ENCODE results near the gene OR8J1. TPM values are rescaled to one million over a fixed set of nuclear protein-coding genes. Genes with fewer than 3 reads are reported as not detected.
"Not testable (repeated sequence)": the region's sequence is repeated elsewhere in the genome, so short reads cannot be mapped to it uniquely, and the experiment has no call there.

The OR8J1 gene, protein sequence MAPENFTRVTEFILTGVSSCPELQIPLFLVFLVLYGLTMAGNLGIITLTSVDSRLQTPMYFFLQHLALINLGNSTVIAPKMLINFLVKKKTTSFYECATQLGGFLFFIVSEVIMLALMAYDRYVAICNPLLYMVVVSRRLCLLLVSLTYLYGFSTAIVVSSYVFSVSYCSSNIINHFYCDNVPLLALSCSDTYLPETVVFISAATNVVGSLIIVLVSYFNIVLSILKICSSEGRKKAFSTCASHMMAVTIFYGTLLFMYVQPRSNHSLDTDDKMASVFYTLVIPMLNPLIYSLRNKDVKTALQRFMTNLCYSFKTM
- not detected for total RNA-seq

- DNase-seq = no peak
- peaks cover 2% of the 10 kb centered on the region for H3K9me3 Mint-ChIP-seq
- H3K4me1 Mint-ChIP-seq = no peaks in the 10 kb centered on the region
- no peaks in the 10 kb centered on the region for H3K36me3 Mint-ChIP-seq
- ATAC-seq (ENCODE audit: low read depth) = no peak
- H3K27ac Mint-ChIP-seq = no peak within 1 kb of the TSS
- H3K27me3 Mint-ChIP-seq = no peaks in the 10 kb centered on the region
- POLR2A ChIA-PET = no interaction called here
- no peak within 1 kb of the TSS for H3K4me3 Mint-ChIP-seq
Measured at GRCh38 chr11:56353991-56354390, at the start of gene OR8J1. Gene OR8J1 (plus strand): TSS chr11:56354291. CDS start chr11:56360247, 5,956 bp downstream.

DNA sequence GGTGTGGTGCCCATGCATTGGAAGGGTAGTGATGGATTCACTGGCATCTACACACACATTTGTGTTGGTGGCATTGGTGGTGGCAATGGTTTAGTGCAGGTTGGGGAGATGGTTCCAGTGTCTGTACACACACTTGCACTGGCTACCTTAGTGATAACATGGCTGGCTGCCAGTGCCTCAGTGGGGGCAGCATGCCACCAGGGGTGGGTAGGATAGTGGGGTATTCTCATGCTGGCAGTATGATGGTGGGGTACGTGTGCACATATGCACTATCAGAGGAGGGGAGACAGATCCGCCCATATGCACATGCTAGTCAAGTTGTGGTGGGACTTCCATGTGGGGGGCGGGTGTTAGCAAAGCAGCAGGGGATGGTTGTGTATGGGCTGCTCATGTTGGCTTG lies 46.3 kb upstream of the OR8J1 start:
- Mint-ChIP-seq H3K9me3 (peaks cover 20% of the 10 kb centered on the region), H3K4me3 (no peak overlapping the region), H3K27ac (no peak overlapping the region), H3K27me3 (no peaks in the 10 kb centered on the region), H3K36me3 (no peaks in the 10 kb centered on the region), H3K4me1 (no peaks in the 10 kb centered on the region)
- DNase-seq (no peak), ATAC-seq (ENCODE audit: low read depth) (no peak)
- POLR2A ChIA-PET = no interaction called here

- ATAC-seq (ENCODE audit: low read depth) (no peak), DNase-seq (no peak)
- no peaks in the 10 kb centered on the region for H3K27me3 Mint-ChIP-seq
- no peak within 1 kb of the TSS for H3K27ac Mint-ChIP-seq
- no peaks in the 10 kb centered on the region for H3K4me1 Mint-ChIP-seq
- peaks cover 9% of the 10 kb centered on the region for H3K9me3 Mint-ChIP-seq
- POLR2A ChIA-PET = no interaction called here
- no peak within 1 kb of the TSS for H3K4me3 Mint-ChIP-seq
- no peaks in the 10 kb centered on the region for H3K36me3 Mint-ChIP-seq
Measured at GRCh38 chr11:56314844-56315243, 39.2 kb upstream of the OR8J1 start, which contains the start of gene OR8K3. Gene OR8K3 (plus strand): TSS chr11:56315144. CDS start chr11:56318307, 3,163 bp downstream.

GRCh38 chr11:56331861-56332491 lies 22.1 kb upstream of the OR8J1 start:
- DNase-seq = no peak
- H3K4me3 Mint-ChIP-seq = no peak overlapping the region

DNA sequence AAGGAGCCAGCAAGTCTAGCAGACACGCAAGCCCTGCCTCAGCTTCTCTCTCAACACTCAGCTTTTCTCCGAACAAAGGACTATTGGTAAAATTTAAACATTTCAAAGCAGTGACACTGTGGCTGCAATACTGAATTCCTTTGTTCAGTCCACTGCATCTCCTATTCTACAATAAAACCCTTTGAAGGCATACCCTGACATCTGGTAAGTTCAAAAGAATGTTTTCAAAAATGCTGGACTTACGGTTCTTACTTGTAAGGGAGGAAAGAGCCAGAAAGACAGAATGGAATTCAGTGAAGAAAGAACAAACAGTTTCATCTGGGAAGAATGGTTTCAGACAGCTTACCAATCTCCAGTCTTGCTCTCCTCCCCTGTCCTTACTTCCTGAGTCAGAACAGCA lies 20.9 kb upstream of the OR8J1 start:
- DNase-seq (no peak), ATAC-seq (ENCODE audit: low read depth) (no peak)
- Mint-ChIP-seq H3K4me3 (no peak overlapping the region), H3K9me3 (peaks cover 5% of the 10 kb centered on the region), H3K36me3 (no peaks in the 10 kb centered on the region), H3K4me1 (no peaks in the 10 kb centered on the region), H3K27me3 (no peaks in the 10 kb centered on the region), H3K27ac (no peak overlapping the region)
- POLR2A ChIA-PET = no interaction called here

More at GRCh38 chr11:56331861-56332491, 22.1 kb upstream of the OR8J1 start:
- H3K4me1 Mint-ChIP-seq = no peaks in the 10 kb centered on the region
- H3K36me3 Mint-ChIP-seq = no peaks in the 10 kb centered on the region
- no peak overlapping the region for H3K27ac Mint-ChIP-seq
- peaks cover 1% of the 10 kb centered on the region for H3K9me3 Mint-ChIP-seq
- no peak for ATAC-seq (ENCODE audit: low read depth)
- H3K27me3 Mint-ChIP-seq = no peaks in the 10 kb centered on the region
- POLR2A ChIA-PET = no interaction called here

GRCh38 chr11:56340289-56340688 lies 13.8 kb upstream of the OR8J1 start:
- no peaks in the 10 kb centered on the region for H3K4me1 Mint-ChIP-seq
- no peak overlapping the region for H3K4me3 Mint-ChIP-seq
- ATAC-seq (ENCODE audit: low read depth) = no peak
- no peak for DNase-seq
- peaks cover 10% of the 10 kb centered on the region for H3K9me3 Mint-ChIP-seq
- H3K27ac Mint-ChIP-seq = no peak overlapping the region
- POLR2A ChIA-PET = no interaction called here
- H3K36me3 Mint-ChIP-seq = no peaks in the 10 kb centered on the region
- no peaks in the 10 kb centered on the region for H3K27me3 Mint-ChIP-seq

DNA sequence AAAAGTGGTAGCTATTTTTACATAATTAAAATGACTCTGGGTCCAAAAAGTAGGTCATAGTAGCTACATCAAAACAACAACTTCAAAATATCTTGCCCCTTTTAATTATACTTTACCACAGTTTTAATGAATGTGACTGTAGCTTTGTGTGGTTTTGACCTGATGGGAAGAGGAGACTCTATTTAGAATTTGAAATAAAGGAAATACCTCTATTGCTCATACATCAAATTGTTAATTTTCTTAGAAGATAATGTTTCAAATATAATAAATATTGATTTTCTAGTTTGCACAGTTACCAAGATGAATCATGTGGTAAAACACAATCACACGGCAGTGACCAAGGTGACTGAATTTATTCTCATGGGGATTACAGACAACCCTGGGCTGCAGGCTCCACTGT lies 8.4 kb upstream of the OR8J1 start, which contains the start of gene OR8K1:
Gene OR8K1 (plus strand): TSS at position 301 of the 400 bp plus-strand sequence. CDS start 0 bp downstream, at position 301.
- Mint-ChIP-seq H3K9me3 (peaks cover 4% of the 10 kb centered on the region), H3K27ac (no peak within 1 kb of the TSS), H3K4me3 (no peak within 1 kb of the TSS), H3K36me3 (no peaks in the 10 kb centered on the region), H3K4me1 (no peaks in the 10 kb centered on the region), H3K27me3 (no peaks in the 10 kb centered on the region)
- ATAC-seq (ENCODE audit: low read depth) = no peak
- POLR2A ChIA-PET = no interaction called here
- DNase-seq = no peak

- H3K4me3 Mint-ChIP-seq = no peak within 1 kb of the TSS
- no peaks in the 10 kb centered on the region for H3K36me3 Mint-ChIP-seq
- no peaks in the 10 kb centered on the region for H3K27me3 Mint-ChIP-seq
- DNase-seq = no peak
- H3K4me1 Mint-ChIP-seq = no peaks in the 10 kb centered on the region
- ATAC-seq (ENCODE audit: low read depth) = no peak
- POLR2A ChIA-PET = no interaction called here
- H3K27ac Mint-ChIP-seq = no peak within 1 kb of the TSS
- peaks cover 7% of the 10 kb centered on the region for H3K9me3 Mint-ChIP-seq
Measured at GRCh38 chr11:56375324-56375723, 21.2 kb downstream of the OR8J1 start, which contains the start of gene OR8U1. Gene OR8U1 (plus strand): TSS chr11:56375624. CDS start chr11:56375624, 0 bp downstream.

GRCh38 chr11:56380120-56380519 lies 26.0 kb downstream of the OR8J1 start:
- no peak overlapping the region for H3K4me3 Mint-ChIP-seq

DNA sequence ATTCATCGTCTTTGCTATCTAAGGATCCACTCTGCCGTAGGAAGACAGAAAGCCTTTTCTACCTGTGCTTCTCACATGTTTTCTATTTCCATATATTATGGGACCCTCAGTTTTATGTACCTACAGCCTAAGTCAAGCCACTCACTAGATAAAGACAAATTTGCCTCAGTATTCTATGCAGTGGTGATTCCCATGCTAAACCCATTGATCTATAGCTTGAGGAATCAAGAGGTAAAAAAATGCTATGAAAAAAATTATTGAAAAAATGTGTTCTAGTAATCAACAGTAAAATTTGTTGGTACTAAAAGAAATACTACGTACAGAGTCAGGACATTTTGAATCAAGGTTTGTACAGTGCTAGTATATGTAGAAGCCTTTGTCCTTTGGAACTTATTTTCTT lies 40.3 kb downstream of the OR8J1 start:
- no peak overlapping the region for H3K4me3 Mint-ChIP-seq
- H3K4me1 Mint-ChIP-seq = no peaks in the 10 kb centered on the region
- no peak overlapping the region for H3K27ac Mint-ChIP-seq
- ATAC-seq (ENCODE audit: low read depth) (no peak), DNase-seq (no peak)
- no peaks in the 10 kb centered on the region for H3K27me3 Mint-ChIP-seq
- POLR2A ChIA-PET = no interaction called here
- peaks cover 5% of the 10 kb centered on the region for H3K9me3 Mint-ChIP-seq
- no peaks in the 10 kb centered on the region for H3K36me3 Mint-ChIP-seq

More at GRCh38 chr11:56380120-56380519, 26.0 kb downstream of the OR8J1 start:
- Mint-ChIP-seq H3K27me3 (no peaks in the 10 kb centered on the region), H3K4me1 (no peaks in the 10 kb centered on the region), H3K9me3 (peaks cover 5% of the 10 kb centered on the region), H3K27ac (no peak overlapping the region), H3K36me3 (no peaks in the 10 kb centered on the region)
- POLR2A ChIA-PET = no interaction called here
- DNase-seq (no peak), ATAC-seq (ENCODE audit: low read depth) (no peak)

- no peaks in the 10 kb centered on the region for H3K36me3 Mint-ChIP-seq
- ATAC-seq (ENCODE audit: low read depth) (no peak), DNase-seq (no peak)
- peaks cover 3% of the 10 kb centered on the region for H3K9me3 Mint-ChIP-seq
- POLR2A ChIA-PET = no interaction called here
- no peaks in the 10 kb centered on the region for H3K27me3 Mint-ChIP-seq
- no peak overlapping the region for H3K4me3 Mint-ChIP-seq
- H3K27ac Mint-ChIP-seq = no peak overlapping the region
- H3K4me1 Mint-ChIP-seq = no peaks in the 10 kb centered on the region
Measured at GRCh38 chr11:56396047-56396446, 42.0 kb downstream of the OR8J1 start.

- H3K4me3 Mint-ChIP-seq; DNase-seq; H3K9me3 Mint-ChIP-seq; H3K27me3 Mint-ChIP-seq; ATAC-seq (ENCODE audit: low read depth); H3K36me3 Mint-ChIP-seq; POLR2A ChIA-PET; H3K27ac Mint-ChIP-seq; H3K4me1 Mint-ChIP-seq: not testable (repeated sequence)
Measured at GRCh38 chr11:56401858-56402461, 47.9 kb downstream of the OR8J1 start.

DNA sequence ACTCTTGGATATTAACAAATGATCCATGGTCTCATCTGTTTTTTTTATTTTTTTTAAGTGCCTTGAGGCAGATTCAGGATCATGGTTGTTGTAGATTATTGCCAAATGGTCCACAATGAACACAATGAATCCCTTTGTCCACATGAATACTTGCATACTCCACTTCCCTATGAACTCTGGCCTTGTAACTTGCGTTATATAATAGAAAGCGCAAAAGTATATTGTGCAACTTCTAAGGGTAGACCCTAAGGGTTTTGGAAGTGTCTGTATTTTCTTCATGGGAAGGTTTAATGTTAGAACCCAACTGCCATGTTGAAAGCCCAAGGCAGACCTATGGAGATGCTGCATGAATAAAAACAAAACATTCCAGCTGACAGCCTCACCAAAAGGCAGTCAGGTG lies 50.3 kb downstream of the OR8J1 start:
- Mint-ChIP-seq H3K4me1 (no peaks in the 10 kb centered on the region), H3K4me3 (no peak overlapping the region), H3K9me3 (peaks cover 10% of the 10 kb centered on the region), H3K36me3 (no peaks in the 10 kb centered on the region), H3K27ac (no peak overlapping the region), H3K27me3 (no peaks in the 10 kb centered on the region)
- DNase-seq (no peak), ATAC-seq (ENCODE audit: low read depth) (no peak)
- POLR2A ChIA-PET = no interaction called here

GRCh38 chr11:56410801-56411200 lies 56.7 kb downstream of the OR8J1 start:
- H3K4me1 Mint-ChIP-seq = no peaks in the 10 kb centered on the region
- no peaks in the 10 kb centered on the region for H3K27me3 Mint-ChIP-seq
- H3K36me3 Mint-ChIP-seq = no peaks in the 10 kb centered on the region
- no peak for ATAC-seq (ENCODE audit: low read depth)
- no peak overlapping the region for H3K4me3 Mint-ChIP-seq
- no peak overlapping the region for H3K27ac Mint-ChIP-seq
- POLR2A ChIA-PET = no interaction called here
- DNase-seq = no peak
- peaks cover 8% of the 10 kb centered on the region for H3K9me3 Mint-ChIP-seq
